GM21515 (cell line): ENCODE data around the gene FERMT2.
"Not testable (repeated sequence)": the region's sequence is repeated elsewhere in the genome, so short reads cannot be mapped to it uniquely, and the experiment has no call there.

Source experiments
- ATAC-seq: cut with Tn5 transposase; IDR thresholded peaks from one replicate; pipeline ENCODE4 v1.9.1; 2021; ENCODE audit not compliant: unreplicated experiment

The FERMT2 gene

GRCh38 chr14:52868911-52869618 lies 81.8 kb downstream of the FERMT2 start:
- no peak for ATAC-seq

DNA sequence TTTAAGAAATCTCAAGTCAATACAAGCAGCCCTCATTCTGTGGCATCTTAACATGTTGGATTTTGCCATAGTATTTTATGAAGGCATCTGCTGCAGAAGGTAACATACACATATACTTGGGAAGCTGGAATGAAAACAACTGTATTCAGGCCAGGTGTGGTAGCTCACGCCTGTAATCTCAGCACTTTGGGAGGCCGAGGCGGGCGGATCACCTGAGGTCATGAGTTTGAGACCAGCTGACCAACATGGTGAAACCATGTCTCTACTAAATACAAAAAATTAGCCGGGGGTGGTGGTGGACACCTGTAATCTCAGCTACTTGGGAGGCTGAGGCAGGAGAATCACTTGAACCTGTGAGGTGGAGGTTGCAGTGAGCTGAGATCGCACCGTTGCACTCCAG lies 86.0 kb downstream of the FERMT2 start:
- ATAC-seq: not testable (repeated sequence)

- ATAC-seq: no peak
Observed at GRCh38 chr14:52863334-52863700, 87.5 kb downstream of the FERMT2 start.

- no peak for ATAC-seq
Observed at GRCh38 chr14:52862632-52863333, 88.1 kb downstream of the FERMT2 start.

GRCh38 chr14:52861403-52861802 lies 89.4 kb downstream of the FERMT2 start:
- no peak for ATAC-seq

DNA sequence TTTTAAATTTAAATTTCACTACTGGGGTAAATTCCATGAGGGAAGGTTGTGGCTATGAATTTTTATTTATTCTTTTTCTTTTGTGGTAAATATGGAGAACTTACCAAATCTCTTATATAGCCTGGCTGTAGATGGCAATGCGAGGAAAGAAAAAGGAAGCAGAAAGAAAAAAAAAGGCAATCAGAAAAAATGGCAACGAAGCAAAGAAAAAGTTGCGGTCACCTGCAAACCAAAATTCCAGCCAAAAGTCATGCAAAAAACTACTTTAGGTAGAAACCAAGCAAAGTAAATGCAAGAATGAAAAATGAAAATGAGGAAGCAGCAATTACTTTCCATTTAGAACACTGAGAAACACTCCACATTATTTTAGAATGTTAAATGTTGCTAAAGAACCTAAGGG lies 89.9 kb downstream of the FERMT2 start:
- ATAC-seq: no peak

DNA sequence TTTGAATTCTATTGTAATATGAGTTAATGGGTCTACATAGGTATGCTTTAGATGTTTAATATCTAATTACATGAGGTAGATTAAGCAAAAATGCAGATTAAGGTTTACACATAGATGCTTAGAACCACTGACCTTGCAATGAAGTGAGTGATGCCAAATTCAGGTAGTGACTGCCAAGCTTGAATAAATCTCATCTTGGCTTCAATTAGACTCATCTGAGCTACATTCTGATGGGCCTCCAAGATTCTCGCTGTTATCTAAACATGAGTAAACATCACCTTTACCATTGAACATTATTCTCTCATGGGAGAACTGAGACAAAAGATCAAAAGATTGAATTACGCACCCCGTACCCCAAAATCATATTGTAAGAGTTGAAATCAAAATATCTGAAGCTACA lies 90.6 kb downstream of the FERMT2 start:
- ATAC-seq: no peak

DNA sequence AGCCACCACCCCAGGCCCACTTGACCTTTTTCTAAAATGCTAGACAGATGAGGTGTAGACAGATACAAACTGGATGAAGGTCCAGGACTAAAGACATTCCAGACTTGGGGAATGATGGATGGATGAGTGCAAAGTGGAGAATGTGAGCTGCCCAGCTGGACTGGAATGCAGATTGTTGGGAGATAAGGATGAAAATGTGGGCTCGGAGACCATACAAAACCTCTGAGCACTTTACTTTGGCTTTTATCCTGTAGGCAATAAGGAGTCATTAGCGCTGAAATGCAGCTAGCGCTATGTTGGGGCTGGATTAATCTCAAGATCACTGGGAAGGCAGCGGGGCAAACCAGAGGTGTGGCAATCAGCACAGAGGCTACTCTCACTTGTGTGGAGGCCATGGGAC lies 94.7 kb downstream of the FERMT2 start:
- no peak for ATAC-seq

DNA sequence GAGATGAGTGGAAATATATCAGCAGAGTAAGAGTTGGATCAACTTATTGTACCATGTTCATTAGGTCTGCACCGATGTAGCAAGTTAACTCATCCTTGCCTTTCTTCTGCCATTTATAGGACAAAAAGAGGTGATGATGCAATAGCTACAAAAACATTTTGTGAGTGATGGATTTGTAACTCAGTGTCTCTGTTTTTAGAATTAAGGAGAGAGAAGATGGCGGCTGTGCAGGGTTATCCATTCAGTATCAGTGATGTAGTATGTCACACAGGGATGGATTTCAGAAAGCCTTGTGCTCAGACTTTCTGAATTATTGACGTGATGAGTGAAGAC lies 97.4 kb downstream of the FERMT2 start:
- no peak for ATAC-seq

DNA sequence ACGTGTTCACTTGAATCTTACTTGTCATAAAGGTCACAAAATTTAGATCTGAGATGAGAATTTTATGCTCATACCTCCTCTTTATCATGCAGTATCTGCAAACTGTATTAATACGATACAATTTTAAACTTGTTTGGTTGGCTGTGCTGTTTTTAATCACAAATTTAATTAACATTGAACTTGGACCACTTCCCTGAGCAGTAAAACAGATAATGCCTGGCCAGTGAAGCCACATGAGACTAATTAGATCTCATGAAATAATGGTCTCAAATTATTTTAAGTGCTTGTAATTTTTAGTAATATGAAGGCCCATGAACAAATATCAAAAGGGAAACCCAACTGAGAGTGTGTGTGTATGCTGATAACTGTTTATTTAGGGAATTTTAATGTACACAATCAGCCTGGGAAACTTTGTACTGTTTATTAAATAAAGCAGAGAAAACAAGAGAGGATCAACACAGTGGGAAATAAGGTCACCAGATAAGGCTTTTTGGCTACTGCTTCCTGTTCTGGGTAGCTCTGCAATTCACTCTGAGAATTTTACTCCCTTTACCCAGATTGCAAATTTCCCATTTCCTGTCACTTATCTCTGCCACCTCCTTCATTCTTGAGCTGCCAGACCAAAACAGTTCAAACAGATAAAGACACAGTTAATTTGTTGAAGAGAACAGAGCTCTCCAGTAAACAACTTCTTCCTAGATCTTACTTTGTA lies 97.9 kb downstream of the FERMT2 start:
- ATAC-seq: no peak

DNA sequence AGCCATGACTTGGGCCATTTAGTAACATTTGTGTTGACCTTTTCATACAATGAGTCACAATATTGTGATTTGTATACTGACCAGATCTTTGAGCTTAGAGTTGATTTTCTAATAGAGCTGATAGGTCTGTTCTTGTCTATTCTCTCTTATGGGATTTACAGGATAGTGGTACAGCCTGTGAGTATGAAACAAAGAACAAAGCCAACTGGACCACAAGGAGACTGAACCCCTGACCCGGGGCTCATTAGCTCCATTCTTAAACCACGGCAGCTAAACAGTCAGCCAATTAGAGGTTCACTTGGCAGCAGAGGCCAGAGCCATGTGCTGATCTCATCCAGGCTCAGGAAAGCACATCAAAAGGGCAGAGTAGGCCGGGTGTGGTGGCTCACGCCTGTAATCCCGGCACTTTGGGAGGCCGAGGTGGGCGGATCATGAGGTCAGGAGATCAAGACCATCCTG lies 100.4 kb downstream of the FERMT2 start:
- no peak for ATAC-seq

DNA sequence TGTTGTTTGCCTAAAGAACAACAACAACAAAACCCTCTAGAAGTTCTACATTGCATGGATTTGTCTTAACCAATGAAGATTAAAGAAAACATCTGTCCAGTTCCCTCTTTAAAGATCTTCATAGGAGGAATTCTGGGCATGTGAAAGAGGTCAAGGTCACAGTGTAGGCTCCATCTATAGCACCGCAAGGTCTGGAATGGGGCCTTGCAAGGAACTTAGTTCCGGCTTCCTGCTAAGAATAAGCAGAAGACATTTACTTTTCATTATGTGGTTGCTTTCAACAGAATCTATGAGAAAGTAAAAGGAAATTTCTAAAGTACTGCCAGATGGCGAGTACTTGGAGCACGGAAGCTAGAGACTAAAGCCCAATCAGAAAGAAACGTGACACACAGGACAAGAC lies 102.2 kb downstream of the FERMT2 start:
- no peak for ATAC-seq

DNA sequence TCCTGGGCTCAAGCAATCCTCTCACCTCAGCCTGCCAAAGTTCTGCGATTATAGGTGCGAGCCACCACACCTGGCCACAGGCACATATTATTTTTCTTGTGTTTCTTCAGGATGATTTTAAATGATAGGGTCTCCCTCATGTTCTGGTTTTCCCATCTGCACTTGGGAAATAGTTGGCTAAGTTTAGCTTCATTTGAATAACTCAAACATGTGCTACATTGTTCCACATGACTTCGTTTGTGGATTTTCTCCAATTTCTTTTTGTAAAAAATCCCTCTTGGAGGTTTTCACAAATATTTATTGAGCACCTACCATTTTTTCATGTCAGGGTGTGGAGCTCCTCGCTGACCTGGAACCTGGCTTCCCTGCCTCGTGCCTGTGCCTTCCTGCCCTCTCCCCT lies 104.3 kb downstream of the FERMT2 start:
- ATAC-seq: no peak

- ATAC-seq: no peak
Observed at GRCh38 chr14:52845081-52845480, 105.8 kb downstream of the FERMT2 start.

- ATAC-seq: no peak
Observed at GRCh38 chr14:52844262-52845060, 106.4 kb downstream of the FERMT2 start.

- no peak for ATAC-seq
Observed at GRCh38 chr14:52840877-52841276, 110.0 kb downstream of the FERMT2 start.

- ATAC-seq: no peak
Observed at GRCh38 chr14:52837451-52837850, 113.4 kb downstream of the FERMT2 start.

DNA sequence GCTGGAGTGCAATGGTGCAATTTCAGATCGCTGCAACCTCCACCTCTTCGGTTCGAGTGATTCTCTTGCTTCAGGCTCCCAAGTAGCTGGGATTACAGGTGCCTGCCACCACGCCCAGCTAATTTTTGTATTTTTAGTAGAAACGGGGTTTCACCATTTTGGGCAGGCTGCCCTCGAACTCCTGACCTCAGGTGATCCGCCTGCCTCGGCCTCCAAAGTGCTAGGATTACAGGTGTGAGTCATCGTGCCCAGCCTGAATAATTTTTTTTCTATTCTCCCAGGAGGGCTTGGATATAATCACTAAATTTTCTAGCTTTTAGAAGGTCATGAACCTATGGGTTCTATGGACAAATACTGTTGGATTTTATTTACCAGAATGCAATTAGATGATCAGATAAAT lies 114.8 kb downstream of the FERMT2 start:
- no peak for ATAC-seq

DNA sequence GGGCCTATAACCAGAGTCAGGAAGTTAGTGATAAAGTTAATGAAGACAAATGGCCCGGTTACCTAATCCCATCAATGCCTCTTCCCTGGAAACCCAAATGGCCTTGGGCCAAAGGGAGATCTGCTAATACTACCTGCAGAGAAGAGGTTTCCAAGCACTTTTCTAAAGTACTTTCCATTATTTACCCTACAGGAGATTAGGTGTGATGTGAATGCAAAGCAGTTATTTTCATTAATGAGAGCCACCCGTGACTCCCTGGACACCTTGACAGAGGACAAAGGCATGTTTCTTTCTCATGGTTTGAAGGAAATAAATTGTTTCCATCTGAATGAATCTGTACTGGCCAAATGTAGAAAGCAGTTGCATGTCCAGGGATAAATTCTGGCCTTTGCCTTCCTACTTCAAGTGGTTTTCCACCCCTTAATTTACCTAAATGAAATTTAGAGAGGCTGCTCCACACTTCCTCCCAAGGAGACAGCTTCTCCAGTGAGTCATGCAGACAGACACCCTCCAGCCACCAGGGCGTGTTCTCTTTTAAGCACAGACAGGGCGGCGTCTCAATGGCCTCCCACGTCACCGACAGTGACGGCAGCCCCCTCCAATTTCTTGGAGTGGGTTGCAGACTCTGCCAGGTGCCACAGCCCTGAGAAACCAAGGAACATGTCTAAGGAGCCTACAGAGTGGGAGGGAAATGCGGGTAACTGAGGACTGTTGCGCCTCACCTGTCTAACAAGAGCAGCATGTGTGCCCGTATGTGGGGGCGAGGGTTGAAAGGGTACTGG lies 115.5 kb downstream of the FERMT2 start:
- ATAC-seq: no peak

DNA sequence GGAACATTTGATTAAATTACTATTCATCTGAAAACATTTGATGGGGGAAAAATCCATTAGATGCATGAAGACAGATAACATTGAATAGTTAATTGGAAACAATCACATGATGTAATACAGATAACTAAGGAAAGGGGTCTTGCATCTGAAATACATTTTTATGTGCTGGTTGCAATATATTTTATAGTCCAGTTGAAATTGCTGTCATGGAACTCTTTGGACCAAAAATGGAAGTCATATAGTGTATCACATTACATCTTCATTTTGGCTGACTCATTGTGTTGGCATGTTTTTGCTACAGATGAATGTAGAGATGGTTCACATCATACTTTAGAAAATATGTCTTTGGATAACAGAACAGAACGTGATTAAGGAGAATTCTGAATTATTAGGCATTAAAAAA lies 116.4 kb downstream of the FERMT2 start:
- ATAC-seq: no peak

- ATAC-seq: no peak
Observed at GRCh38 chr14:52833891-52834290, 117.0 kb downstream of the FERMT2 start.
